Uterus (tissue), 2 donors: Measurements from ENCODE around the gene PRPF19.

Experiments used
- POLR2A ChIP-seq, 2 donors: fragments of 450-650 bp; IDR thresholded peaks; one replicate each; pipeline ENCODE4 v1.6.1; 2016; ENCODE audit warnings: antibody characterized with exemption in 2 of 2, mild to moderate bottlenecking in 1 of 2, moderate library complexity in 1 of 2
- TF ChIP-seq, protein P1 (sequence below), 4 experiments: fragments of 200-600 bp in 2 of 4; fragments of 450-650 bp in 2 of 4; sonication (generic) in 2 of 4; IDR thresholded peaks; one replicate each; pipeline ENCODE4 v1.5.1; 2016 to 2019; ENCODE audit warnings: antibody characterized with exemption in 4 of 4, mild to moderate bottlenecking in 2 of 4, moderate library complexity in 1 of 4

DNA sequence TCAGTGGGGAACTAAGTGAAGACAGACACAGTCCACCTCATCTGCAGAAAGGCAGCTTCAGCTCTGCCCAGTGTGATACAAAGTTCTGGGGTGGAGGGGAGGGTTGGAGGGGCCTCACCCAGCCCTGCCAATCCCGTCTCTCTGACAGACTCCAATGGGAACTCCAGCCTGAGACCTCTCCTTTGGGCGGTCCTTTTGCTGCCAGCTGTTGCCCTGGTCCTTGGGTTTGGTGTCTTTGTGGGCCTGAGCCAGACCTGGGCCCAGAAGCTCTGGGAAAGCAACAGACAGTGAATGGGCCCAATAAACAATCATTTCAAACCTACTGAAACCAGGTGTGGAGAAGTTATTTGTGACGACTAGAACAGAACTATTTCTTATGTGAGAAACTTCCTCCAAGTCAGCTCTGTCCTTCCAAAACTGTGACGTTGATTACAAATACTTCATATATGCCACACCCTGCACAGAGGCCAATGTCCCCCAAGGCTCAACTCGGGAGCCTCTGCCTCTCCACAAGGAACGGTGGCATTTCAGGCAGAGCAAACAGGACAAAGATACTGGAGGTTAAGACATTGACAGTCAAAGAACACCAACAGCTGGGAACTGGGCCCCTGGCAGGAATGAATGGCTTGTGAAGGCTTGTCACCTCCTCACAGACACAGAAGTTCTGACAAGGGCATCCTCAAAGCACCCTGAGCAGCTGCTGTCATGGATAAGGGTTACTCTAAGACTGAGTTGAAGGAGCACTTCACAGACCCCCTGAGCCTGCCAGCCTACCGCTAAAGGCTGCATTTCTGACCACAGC is 30.8 kb downstream of the PRPF19 start:
- TF ChIP-seq, protein P1, sequence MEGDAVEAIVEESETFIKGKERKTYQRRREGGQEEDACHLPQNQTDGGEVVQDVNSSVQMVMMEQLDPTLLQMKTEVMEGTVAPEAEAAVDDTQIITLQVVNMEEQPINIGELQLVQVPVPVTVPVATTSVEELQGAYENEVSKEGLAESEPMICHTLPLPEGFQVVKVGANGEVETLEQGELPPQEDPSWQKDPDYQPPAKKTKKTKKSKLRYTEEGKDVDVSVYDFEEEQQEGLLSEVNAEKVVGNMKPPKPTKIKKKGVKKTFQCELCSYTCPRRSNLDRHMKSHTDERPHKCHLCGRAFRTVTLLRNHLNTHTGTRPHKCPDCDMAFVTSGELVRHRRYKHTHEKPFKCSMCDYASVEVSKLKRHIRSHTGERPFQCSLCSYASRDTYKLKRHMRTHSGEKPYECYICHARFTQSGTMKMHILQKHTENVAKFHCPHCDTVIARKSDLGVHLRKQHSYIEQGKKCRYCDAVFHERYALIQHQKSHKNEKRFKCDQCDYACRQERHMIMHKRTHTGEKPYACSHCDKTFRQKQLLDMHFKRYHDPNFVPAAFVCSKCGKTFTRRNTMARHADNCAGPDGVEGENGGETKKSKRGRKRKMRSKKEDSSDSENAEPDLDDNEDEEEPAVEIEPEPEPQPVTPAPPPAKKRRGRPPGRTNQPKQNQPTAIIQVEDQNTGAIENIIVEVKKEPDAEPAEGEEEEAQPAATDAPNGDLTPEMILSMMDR (IDR thresholded peaks at IDR 0.05): no peak
- no peak for TF ChIP-seq POLR2A (IDR thresholded peaks at IDR 0.05)
